ENCODE data around the gene INPP5J. TPM values are rescaled to one million over a fixed set of nuclear protein-coding genes. Genes with fewer than 3 reads are reported as not detected.

INPP5J gene
- total and polyA plus RNA-seq, 10 donors = 0.14 to 0.87 (median 0.43) TPM; not detected in 2

DNA sequence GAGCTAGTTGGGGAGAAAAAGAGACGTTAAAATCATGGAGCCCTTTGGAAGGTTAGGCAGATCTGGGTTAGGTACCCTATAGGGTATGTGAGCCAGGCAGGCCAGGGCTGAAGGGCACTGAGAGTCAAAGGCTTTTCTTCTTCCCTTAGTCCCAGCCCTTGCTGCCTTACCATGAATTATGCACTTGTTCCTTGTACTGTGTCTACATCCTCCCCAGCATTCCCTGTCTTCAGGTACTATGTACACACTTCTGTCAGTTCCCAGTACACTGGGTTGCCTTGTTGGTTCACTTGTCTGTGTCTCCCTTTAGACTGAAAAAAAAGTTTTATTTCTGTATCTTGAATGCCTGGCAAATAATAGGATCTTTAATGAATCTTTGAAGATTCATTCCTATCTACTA, 54.2 kb downstream of the INPP5J start:
- no peaks in the 10 kb centered on the region for H3K27me3 ChIP-seq (replicated peaks in 1 of 7)
- H3K9me3 ChIP-seq = no peaks in the 10 kb centered on the region
- TF ChIP-seq POLR2AphosphoS5 (IDR thresholded peaks at IDR 0.05) = no peak
- TF ChIP-seq, protein P1, sequence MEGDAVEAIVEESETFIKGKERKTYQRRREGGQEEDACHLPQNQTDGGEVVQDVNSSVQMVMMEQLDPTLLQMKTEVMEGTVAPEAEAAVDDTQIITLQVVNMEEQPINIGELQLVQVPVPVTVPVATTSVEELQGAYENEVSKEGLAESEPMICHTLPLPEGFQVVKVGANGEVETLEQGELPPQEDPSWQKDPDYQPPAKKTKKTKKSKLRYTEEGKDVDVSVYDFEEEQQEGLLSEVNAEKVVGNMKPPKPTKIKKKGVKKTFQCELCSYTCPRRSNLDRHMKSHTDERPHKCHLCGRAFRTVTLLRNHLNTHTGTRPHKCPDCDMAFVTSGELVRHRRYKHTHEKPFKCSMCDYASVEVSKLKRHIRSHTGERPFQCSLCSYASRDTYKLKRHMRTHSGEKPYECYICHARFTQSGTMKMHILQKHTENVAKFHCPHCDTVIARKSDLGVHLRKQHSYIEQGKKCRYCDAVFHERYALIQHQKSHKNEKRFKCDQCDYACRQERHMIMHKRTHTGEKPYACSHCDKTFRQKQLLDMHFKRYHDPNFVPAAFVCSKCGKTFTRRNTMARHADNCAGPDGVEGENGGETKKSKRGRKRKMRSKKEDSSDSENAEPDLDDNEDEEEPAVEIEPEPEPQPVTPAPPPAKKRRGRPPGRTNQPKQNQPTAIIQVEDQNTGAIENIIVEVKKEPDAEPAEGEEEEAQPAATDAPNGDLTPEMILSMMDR (IDR thresholded peaks at IDR 0.05 in 8 of 11, conservative IDR thresholded peaks at IDR 0.05 in 3 of 11) = no peak
- intact Hi-C loops (cut with DNase I; ENCODE audit: low total_unique reads) = no loop called here
- 89 to 100% (median 95%) methylated on average over 1 of the region's 1 CpG for WGBS, 5 donors
- H3K27ac ChIP-seq = no peak overlapping the region
- peaks cover 0 to 32% (median 11%) of the 10 kb centered on the region in 6 donors for H3K4me1 ChIP-seq
- no peak for DNase-seq
- peaks cover 0 to 63% (median 5%) of the 10 kb centered on the region in 6 donors for H3K36me3 ChIP-seq
- no peak overlapping the region for H3K4me3 ChIP-seq

DNA sequence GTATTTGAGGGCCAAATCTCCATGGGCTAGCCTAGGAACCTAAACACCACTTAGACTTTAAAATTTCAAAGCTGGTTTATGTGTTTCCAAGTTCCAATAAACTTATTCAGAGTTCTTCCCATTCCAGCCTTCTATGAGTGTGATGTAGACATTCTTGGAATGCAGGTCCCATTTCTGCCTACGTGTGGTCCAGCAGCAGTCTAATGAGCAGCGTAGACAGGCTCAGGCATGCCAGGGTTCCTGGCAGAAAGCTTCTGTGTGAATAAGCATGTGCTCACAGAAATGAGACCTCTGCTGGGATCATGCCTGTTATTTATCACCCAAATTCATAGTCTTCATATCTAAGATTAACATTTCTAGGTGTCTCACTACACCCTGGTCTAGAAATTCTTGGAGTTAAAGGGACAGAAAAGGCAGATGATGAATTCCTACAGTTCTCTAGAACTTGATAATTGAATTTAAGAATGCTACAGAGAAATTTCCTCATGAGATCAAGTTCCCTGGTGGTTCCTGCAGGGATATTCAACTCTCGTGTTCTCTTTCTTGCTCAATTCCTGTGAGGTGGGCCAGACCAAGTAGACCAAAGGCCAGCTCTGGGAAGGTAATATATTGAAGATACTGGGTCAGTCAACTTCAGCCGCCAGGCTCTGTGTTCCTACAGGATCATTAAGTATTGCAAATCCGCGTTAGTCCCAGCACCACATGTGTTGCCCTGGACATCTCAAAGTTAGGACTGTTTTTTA, 54.8 kb downstream of the INPP5J start:
- Histone ChIP-seq H3K27ac (no peak overlapping the region), H3K36me3 (peaks cover 0 to 70% (median 7%) of the 10 kb centered on the region in 6 donors), H3K9me3 (no peaks in the 10 kb centered on the region), H3K4me3 (no peak overlapping the region), H3K27me3 (replicated peaks in 1 of 7) (no peaks in the 10 kb centered on the region), H3K4me1 (peaks cover 0 to 25% (median 8%) of the 10 kb centered on the region in 6 donors)
- intact Hi-C loops (cut with DNase I; ENCODE audit: low total_unique reads) = no loop called here
- no peak for DNase-seq
- WGBS, 5 donors = 90 to 95% (median 93%) methylated on average over 6 of the region's 6 CpGs
- TF ChIP-seq POLR2A (IDR thresholded peaks at IDR 0.05) = no peak
- TF ChIP-seq POLR2AphosphoS5 (IDR thresholded peaks at IDR 0.05) = no peak
- TF ChIP-seq, protein P1 (IDR thresholded peaks at IDR 0.05 in 8 of 11, conservative IDR thresholded peaks at IDR 0.05 in 3 of 11) = no peak

DNA sequence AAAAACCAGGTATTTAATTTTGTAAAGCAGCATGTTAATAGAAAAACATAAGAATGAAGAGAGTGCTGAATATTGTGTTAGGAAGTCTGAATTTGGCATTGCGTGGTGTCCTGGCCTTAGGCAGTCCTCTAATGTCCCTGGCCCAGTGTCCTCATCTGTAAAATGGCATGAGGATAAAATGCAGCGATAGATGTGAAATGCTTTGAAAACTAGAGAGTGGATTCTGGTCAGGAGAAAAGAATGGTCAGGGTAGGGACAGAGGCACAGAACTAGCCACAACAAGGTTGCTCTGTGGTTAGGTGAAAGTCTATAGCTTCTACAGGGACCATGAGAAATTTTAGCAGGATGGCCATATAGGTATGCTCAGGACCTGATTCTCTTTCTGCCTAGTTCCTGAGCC, 56.1 kb downstream of the INPP5J start:
- H3K4me1 ChIP-seq = peaks cover 0 to 13% (median 2%) of the 10 kb centered on the region in 6 donors
- peaks cover 0 to 78% (median 8%) of the 10 kb centered on the region in 6 donors for H3K36me3 ChIP-seq
- H3K27me3 ChIP-seq (replicated peaks in 1 of 7) = no peaks in the 10 kb centered on the region
- H3K27ac ChIP-seq = no peak overlapping the region
- H3K9me3 ChIP-seq = no peaks in the 10 kb centered on the region
- intact Hi-C loops (cut with DNase I; ENCODE audit: low total_unique reads) = no loop called here
- no peak for DNase-seq
- TF ChIP-seq, protein P1 (IDR thresholded peaks at IDR 0.05 in 8 of 11, conservative IDR thresholded peaks at IDR 0.05 in 3 of 11) = no peak
- no peak for TF ChIP-seq POLR2AphosphoS5 (IDR thresholded peaks at IDR 0.05)
- no peak overlapping the region for H3K4me3 ChIP-seq
- 96 to 100% (median 99%) methylated on average over 2 of the region's 2 CpGs for WGBS, 5 donors

DNA sequence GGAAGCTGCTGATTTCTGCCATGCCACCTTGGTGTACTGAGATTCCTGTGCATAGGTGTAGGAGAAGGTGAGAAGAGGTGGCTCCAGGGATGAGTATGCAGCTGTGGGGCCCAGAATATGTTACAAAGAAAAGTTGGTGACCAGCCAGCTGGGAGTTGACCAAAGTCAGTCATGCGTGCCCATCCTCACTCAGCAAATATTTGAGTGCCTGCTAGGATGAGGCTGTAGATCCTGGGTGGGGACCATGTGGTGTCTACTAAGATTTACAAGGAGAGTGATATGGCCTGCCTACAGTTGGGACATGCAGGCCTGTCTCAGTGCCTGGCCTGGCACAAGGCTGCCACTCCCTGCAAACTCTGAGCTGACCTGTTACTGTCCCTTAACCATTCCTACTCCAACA, 56.6 kb downstream of the INPP5J start:
- no peak overlapping the region for H3K27ac ChIP-seq

More for the DNA sequence above, 56.6 kb downstream of the INPP5J start:
- no peak overlapping the region for H3K4me3 ChIP-seq
- no peaks in the 10 kb centered on the region for H3K9me3 ChIP-seq
- TF ChIP-seq POLR2AphosphoS5 (IDR thresholded peaks at IDR 0.05) = no peak
- TF ChIP-seq, protein P1 (IDR thresholded peaks at IDR 0.05 in 8 of 11, conservative IDR thresholded peaks at IDR 0.05 in 3 of 11) = no peak
- TF ChIP-seq POLR2A (IDR thresholded peaks at IDR 0.05) = no peak
- WGBS, 5 donors = 50 to 86% (median 77%) methylated on average over 1 of the region's 1 CpG
- H3K36me3 ChIP-seq = peaks cover 0 to 83% (median 8%) of the 10 kb centered on the region in 6 donors
- peaks cover 0 to 8% (median 2%) of the 10 kb centered on the region in 6 donors for H3K4me1 ChIP-seq
- intact Hi-C loops (cut with DNase I; ENCODE audit: low total_unique reads) = no loop called here
- H3K27me3 ChIP-seq (replicated peaks in 1 of 7) = no peaks in the 10 kb centered on the region
- no peak for DNase-seq

Data from spleen (tissue), 11 donors.